Common myeloid progenitor, CD34-positive (primary cell): Measurements from ENCODE around the gene EIF5.

ENCODE experiments used
- CTCF ChIA-PET: fragments of 350-600 bp; sonication (Branson Sonifier 250); formaldehyde crosslinking; loops from one replicate; lab custom pipeline; 2021; ENCODE audit warnings: antibody characterized with exemption; lab: Charles Lee
- POLR2A ChIA-PET: fragments of 350-600 bp; sonication (Branson Sonifier 250); formaldehyde crosslinking; loops from one replicate; lab custom pipeline; 2021; ENCODE audit warnings: antibody characterized with exemption; lab: Charles Lee
- DNase-seq, 3 donors: peaks; one replicate each; pipeline versions ENCODE4 v3.0.0 to v3.0.0-alpha.2; 2013
- H3K27ac ChIP-seq, 2 experiments: 1 replicate in 1 of 2; 2 replicates in 1 of 2; pipeline ENCODE4 v1.7.0; 2013; ENCODE audit warnings: inconsistent platforms in 2 of 2, low read length in 2 of 2, mild to moderate bottlenecking in 2 of 2, low read depth in 1 of 2, moderate library complexity in 1 of 2; ENCODE audit not compliant: severe bottlenecking in 2 of 2, insufficient read depth in 1 of 2, poor library complexity in 1 of 2
- H3K27me3 ChIP-seq, 5 experiments: replicated peaks in 2 of 5; 1 replicate in 3 of 5; 2 replicates in 2 of 5; pipeline versions ENCODE4 v1.6.1 to v1.7.0; 2013; ENCODE audit warnings: low read length in 4 of 5, mild to moderate bottlenecking in 2 of 5, moderate library complexity in 2 of 5, inconsistent platforms in 1 of 5; ENCODE audit not compliant: insufficient read depth in 5 of 5, control insufficient read depth in 4 of 5
- H3K36me3 ChIP-seq, 4 experiments: 1 replicate in 2 of 4; 2 replicates in 2 of 4; pipeline versions ENCODE4 v1.6.1 to v1.7.0; 2013; ENCODE audit warnings: low read length in 3 of 4, control low read depth in 1 of 4, mild to moderate bottlenecking in 1 of 4; ENCODE audit not compliant: control insufficient read depth in 4 of 4, insufficient read depth in 4 of 4
- H3K4me1 ChIP-seq, 4 experiments: 1 replicate in 3 of 4; 2 replicates in 1 of 4; pipeline versions ENCODE4 v1.6.1 to v1.7.1; 2013; ENCODE audit warnings: low read length in 3 of 4, mild to moderate bottlenecking in 3 of 4, control low read depth in 1 of 4, inconsistent platforms in 1 of 4, moderate library complexity in 1 of 4; ENCODE audit not compliant: control insufficient read depth in 4 of 4, insufficient read depth in 4 of 4; ENCODE audit errors: control extremely low read depth in 1 of 4
- H3K4me3 ChIP-seq, 7 experiments: 1 replicate in 4 of 7; 2 replicates in 3 of 7; pipeline versions ENCODE4 v1.5.1 to v1.7.0; 2013; ENCODE audit warnings: mild to moderate bottlenecking in 7 of 7, low read length in 6 of 7, moderate library complexity in 6 of 7, inconsistent platforms in 2 of 7, low read depth in 2 of 7, control low read depth in 1 of 7; ENCODE audit not compliant: insufficient read depth in 4 of 7, control insufficient read depth in 1 of 7; ENCODE audit errors: extremely low read depth in 1 of 7
- H3K9me3 ChIP-seq, 5 experiments: 1 replicate in 4 of 5; 2 replicates in 1 of 5; pipeline versions ENCODE4 v1.6.1 to v1.7.1; 2013; ENCODE audit warnings: low read length in 4 of 5, mild to moderate bottlenecking in 2 of 5, inconsistent platforms in 1 of 5, low read depth in 1 of 5, moderate library complexity in 1 of 5; ENCODE audit not compliant: control insufficient read depth in 4 of 5, insufficient read depth in 2 of 5; ENCODE audit errors: control extremely low read depth in 1 of 5
- WGBS: methylation state at CpG from one replicate; pipeline ENCODE4 v1.1.5; 2013; ENCODE audit not compliant: insufficient coverage; 5-methylcytosine and 5-hydroxymethylcytosine counted together

EIF5 gene

GRCh38 chr14:103343905-103344797 lies 10.1 kb downstream of the EIF5 start:
- Histone ChIP-seq H3K9me3 (no peaks in the 10 kb centered on the region), H3K4me3 (no peak overlapping the region), H3K4me1 (no peaks in the 10 kb centered on the region), H3K27ac (no peak overlapping the region), H3K27me3 (no peaks in the 10 kb centered on the region), H3K36me3 (peaks cover 17 to 60% (median 45%) of the 10 kb centered on the region in 4 experiments)
- 94% methylated on average over 3 of the region's 5 CpGs for WGBS
- CTCF ChIA-PET: interaction anchor here (1.0 to 1.8 kb wide), 9 partner anchors 8 to 50 kb away, joined by 3 to 7 read pairs (median 4); partner anchors contain the start of gene EIF5
- POLR2A ChIA-PET: interaction anchor here (0.9 to 1.9 kb wide), 9 partner anchors 8 to 47 kb away, joined by 3 to 10 read pairs (median 4); partner anchors contain the start of genes EIF5 and MARK3
- no peak for DNase-seq

GRCh38 chr14:103346286-103346685 lies 12.2 kb downstream of the EIF5 start:
- no peak for DNase-seq
- CTCF ChIA-PET: no interaction called here
- Histone ChIP-seq H3K27me3 (no peaks in the 10 kb centered on the region), H3K9me3 (no peaks in the 10 kb centered on the region), H3K36me3 (peaks cover 10 to 39% (median 28%) of the 10 kb centered on the region in 4 experiments), H3K27ac (no peak overlapping the region), H3K4me1 (no peaks in the 10 kb centered on the region), H3K4me3 (no peak overlapping the region)
- POLR2A ChIA-PET: interaction anchor here (0.7 kb wide), 1 partner anchor 11 kb away, joined by 5 read pairs; no protein-coding TSS in a partner anchor
- 85% methylated on average over 3 of the region's 3 CpGs for WGBS

- Histone ChIP-seq H3K4me3 (no peak overlapping the region), H3K9me3 (no peaks in the 10 kb centered on the region), H3K27ac (no peak overlapping the region), H3K4me1 (no peaks in the 10 kb centered on the region), H3K36me3 (peaks cover 8 to 29% (median 21%) of the 10 kb centered on the region in 4 experiments), H3K27me3 (no peaks in the 10 kb centered on the region)
- no peak for DNase-seq
- ChIA-PET CTCF (no interaction called here), POLR2A (interaction anchor here (0.6 kb wide), 1 partner anchor 169 kb away, joined by 7 read pairs; no protein-coding TSS in a partner anchor)
- WGBS: 85% methylated on average over 8 of the region's 12 CpGs
Measured at GRCh38 chr14:103347091-103347815, 13.2 kb downstream of the EIF5 start.

GRCh38 chr14:103348154-103348553 lies 14.1 kb downstream of the EIF5 start:
- CTCF ChIA-PET: no interaction called here
- H3K36me3 ChIP-seq: peaks cover 7 to 20% (median 15%) of the 10 kb centered on the region in 4 experiments
- POLR2A ChIA-PET: no interaction called here

GRCh38 chr14:103349982-103350381 lies 15.9 kb downstream of the EIF5 start:
- Histone ChIP-seq H3K36me3 (peaks cover 0 to 2% (median under 1%) of the 10 kb centered on the region in 4 experiments), H3K9me3 (no peaks in the 10 kb centered on the region), H3K27me3 (no peaks in the 10 kb centered on the region), H3K27ac (no peak overlapping the region), H3K4me1 (no peaks in the 10 kb centered on the region), H3K4me3 (no peak overlapping the region)
- ChIA-PET CTCF (interaction anchor here (1.9 kb wide), 1 partner anchor 41 kb away, joined by 6 read pairs; no protein-coding TSS in a partner anchor), POLR2A (no interaction called here)
- DNase-seq: no peak
- over 99% methylated on average over 10 of the region's 13 CpGs for WGBS

More at GRCh38 chr14:103348154-103348553, 14.1 kb downstream of the EIF5 start:
- Histone ChIP-seq H3K9me3 (no peaks in the 10 kb centered on the region), H3K27me3 (no peaks in the 10 kb centered on the region), H3K4me3 (no peak overlapping the region), H3K4me1 (no peaks in the 10 kb centered on the region), H3K27ac (no peak overlapping the region)
- 96% methylated on average over 3 of the region's 5 CpGs for WGBS
- DNase-seq: no peak

GRCh38 chr14:103353362-103353761 lies 19.3 kb downstream of the EIF5 start:
- H3K9me3 ChIP-seq: no peaks in the 10 kb centered on the region
- CTCF ChIA-PET: interaction anchor here (1.7 kb wide), 1 partner anchor 14 kb away, joined by 4 read pairs; no protein-coding TSS in a partner anchor
- H3K27ac ChIP-seq: no peak overlapping the region
- DNase-seq: no peak
- no peaks in the 10 kb centered on the region for H3K36me3 ChIP-seq
- H3K4me1 ChIP-seq: peaks cover 0 to 9% (median 6%) of the 10 kb centered on the region in 4 experiments
- no peaks in the 10 kb centered on the region for H3K27me3 ChIP-seq
- H3K4me3 ChIP-seq: no peak overlapping the region
- 96% methylated on average over 7 of the region's 7 CpGs for WGBS
- POLR2A ChIA-PET: interaction anchor here (0.6 to 1.2 kb wide), 2 partner anchors 10 to 16 kb away, joined by 4 to 5 read pairs; no protein-coding TSS in a partner anchor
